PC-3 (cell line): ENCODE measurements around the gene PTPRN2. TPM values are rescaled to one million over a fixed set of nuclear protein-coding genes. Genes with fewer than 3 reads are reported as not detected.
A peak's percentile ranks its signal among the peaks of the same experiment; 100 is the strongest.
"Not testable (repeated sequence)": the region's sequence is repeated elsewhere in the genome, so short reads cannot be mapped to it uniquely, and the experiment has no call there.

Experiments
- ATAC-seq: fragments of 200-7000 bp; cut with Tn5 transposase; 2 replicates; pipeline ENCODE4 v1.9.1; 2020; ENCODE audit warnings: mild to moderate bottlenecking, moderate library complexity
- BruUV-seq: library from RNA; stranded (reverse); fragments of 400-500 nt; replicated peaks from 2 replicates; lab custom pipeline; 2021; lab: Mats Ljungman, UMichigan
- CTCF ChIA-PET: fragments of 300-600 bp; sonication (Branson Sonifier 250); formaldehyde crosslinking; loops from one replicate; lab custom pipeline; 2022; ENCODE audit warnings: antibody characterized with exemption; lab: Charles Lee
- POLR2A ChIA-PET: fragments of 300-600 bp; sonication (Branson Sonifier 250); formaldehyde crosslinking; loops from one replicate; lab custom pipeline; 2022; ENCODE audit warnings: antibody characterized with exemption; ENCODE audit not compliant: unreplicated experiment; lab: Charles Lee
- DNase-seq: peaks from one replicate; pipeline ENCODE4 v3.0.0-alpha.2; 2015
- H2AFZ ChIP-seq: fragments of 300-600 bp; sonication (generic); 2 replicates; pipeline ENCODE4 v1.6.0; 2016; ENCODE audit warnings: antibody characterized with exemption, low read length
- H3F3A ChIP-seq: fragments of 300-600 bp; sonication (generic); one replicate; pipeline ENCODE4 v1.6.0; 2017; ENCODE audit warnings: antibody characterized with exemption, low read length, control low read depth, mild to moderate bottlenecking; ENCODE audit not compliant: unreplicated experiment
- H3K27ac ChIP-seq: fragments of 300-600 bp; sonication (generic); 2 replicates; pipeline ENCODE4 v1.5.1; 2016; ENCODE audit warnings: mild to moderate bottlenecking, low read length
- H3K27me3 ChIP-seq: fragments of 300-600 bp; sonication (generic); 2 replicates; pipeline ENCODE4 v1.6.1; 2016; ENCODE audit warnings: low read length, mixed read lengths
- H3K36me3 ChIP-seq: fragments of 300-600 bp; sonication (generic); 2 replicates; pipeline ENCODE4 v1.6.1; 2016; ENCODE audit warnings: low read depth, mixed run types, low read length, mixed read lengths
- H3K4me1 ChIP-seq: fragments of 300-600 bp; sonication (generic); 2 replicates; pipeline ENCODE4 v1.5.1; 2016; ENCODE audit warnings: low read length; ENCODE audit not compliant: insufficient read depth
- H3K4me2 ChIP-seq: fragments of 300-600 bp; sonication (generic); 2 replicates; pipeline ENCODE4 v1.6.0; 2016; ENCODE audit warnings: low read length
- H3K4me3 ChIP-seq: fragments of 300-600 bp; sonication (generic); 2 replicates; pipeline ENCODE4 v1.5.1; 2016; ENCODE audit warnings: mild to moderate bottlenecking, low read length, mixed read lengths
- H3K79me2 ChIP-seq: fragments of 300-600 bp; sonication (generic); 2 replicates; pipeline ENCODE4 v1.6.1; 2017; ENCODE audit warnings: low read length, mixed read lengths
- H3K9ac ChIP-seq: fragments of 300-600 bp; sonication (generic); 2 replicates; pipeline ENCODE4 v1.6.0; 2016; ENCODE audit warnings: mild to moderate bottlenecking, low read length
- H3K9me2 ChIP-seq: fragments of 300-600 bp; sonication (generic); replicated peaks from 2 replicates; pipeline ENCODE4 v1.6.1; 2016; ENCODE audit warnings: mixed run types, low read length, mixed read lengths
- H3K9me3 ChIP-seq: fragments of 300-600 bp; sonication (generic); 2 replicates; pipeline ENCODE4 v1.6.1; 2016; ENCODE audit warnings: low read length, mixed read lengths
- H4K20me1 ChIP-seq: fragments of 300-600 bp; sonication (generic); 2 replicates; pipeline ENCODE4 v1.6.1; 2016; ENCODE audit warnings: low read length, mixed read lengths
- EZH2 ChIP-seq: fragments of 300-600 bp; sonication (generic); IDR thresholded peaks from one replicate; pipeline ENCODE4 v1.6.1; 2017; ENCODE audit warnings: antibody characterized with exemption, mild to moderate bottlenecking, low read length; ENCODE audit not compliant: unreplicated experiment
- EZH2phosphoT487 ChIP-seq: fragments of 300-600 bp; sonication (generic); IDR thresholded peaks from 2 replicates; pipeline ENCODE4 v1.6.1; 2018; ENCODE audit warnings: mild to moderate bottlenecking, antibody characterized with exemption, low read length, borderline replicate concordance
- intact Hi-C: fragments of 100-400 bp; cut with micrococcal nuclease; formaldehyde crosslinking; loops from 2 replicates; pipeline ENCODE4 v1.9.0; 2023
- total RNA-seq: library from RNA; depleted of rRNA; stranded (reverse); fragments of >200 nt; gene quantifications from 2 replicates; pipeline ENCODE4 v1.2.3, GENCODE V29; 2014
- TF ChIP-seq, protein P1 (sequence below): fragments of 300-600 bp; sonication (generic); conservative IDR thresholded peaks from 2 replicates; pipeline ENCODE4 v1.5.1; 2017; ENCODE audit warnings: antibody characterized with exemption, low read depth, mild to moderate bottlenecking, low read length

PTPRN2 gene
- total RNA-seq, 1 experiment from 2014 or later: 3.2 TPM

GRCh38 chr7:158631574-158632195 lies 44.1 kb upstream of the PTPRN2 start:
- BruUV-seq: no TSS peak
- Histone ChIP-seq H3K36me3 (peaks cover 13% of the 10 kb centered on the region), H3K27ac (no peak overlapping the region), H3K27me3 (no peaks in the 10 kb centered on the region), H3K9ac (no peak overlapping the region), H3F3A (no peaks in the 10 kb centered on the region), H3K4me3 (no peak overlapping the region), H3K4me2 (no peak overlapping the region), H3K9me2 (no peaks in the 10 kb centered on the region), H3K4me1 (no peaks in the 10 kb centered on the region), H3K79me2 (no peaks in the 10 kb centered on the region), H4K20me1 (no peaks in the 10 kb centered on the region), H3K9me3 (no peaks in the 10 kb centered on the region), H2AFZ (no peak overlapping the region)
- CTCF ChIA-PET: no interaction called here
- intact Hi-C loops: no loop called here
- TF ChIP-seq, protein P1, sequence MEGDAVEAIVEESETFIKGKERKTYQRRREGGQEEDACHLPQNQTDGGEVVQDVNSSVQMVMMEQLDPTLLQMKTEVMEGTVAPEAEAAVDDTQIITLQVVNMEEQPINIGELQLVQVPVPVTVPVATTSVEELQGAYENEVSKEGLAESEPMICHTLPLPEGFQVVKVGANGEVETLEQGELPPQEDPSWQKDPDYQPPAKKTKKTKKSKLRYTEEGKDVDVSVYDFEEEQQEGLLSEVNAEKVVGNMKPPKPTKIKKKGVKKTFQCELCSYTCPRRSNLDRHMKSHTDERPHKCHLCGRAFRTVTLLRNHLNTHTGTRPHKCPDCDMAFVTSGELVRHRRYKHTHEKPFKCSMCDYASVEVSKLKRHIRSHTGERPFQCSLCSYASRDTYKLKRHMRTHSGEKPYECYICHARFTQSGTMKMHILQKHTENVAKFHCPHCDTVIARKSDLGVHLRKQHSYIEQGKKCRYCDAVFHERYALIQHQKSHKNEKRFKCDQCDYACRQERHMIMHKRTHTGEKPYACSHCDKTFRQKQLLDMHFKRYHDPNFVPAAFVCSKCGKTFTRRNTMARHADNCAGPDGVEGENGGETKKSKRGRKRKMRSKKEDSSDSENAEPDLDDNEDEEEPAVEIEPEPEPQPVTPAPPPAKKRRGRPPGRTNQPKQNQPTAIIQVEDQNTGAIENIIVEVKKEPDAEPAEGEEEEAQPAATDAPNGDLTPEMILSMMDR: no peak
- TF ChIP-seq EZH2phosphoT487 (no peak), EZH2 (no peak)
- POLR2A ChIA-PET: no interaction called here
- ATAC-seq (peak; percentile 35; the same call in 1 of the 2 replicates), DNase-seq (no peak)

DNA sequence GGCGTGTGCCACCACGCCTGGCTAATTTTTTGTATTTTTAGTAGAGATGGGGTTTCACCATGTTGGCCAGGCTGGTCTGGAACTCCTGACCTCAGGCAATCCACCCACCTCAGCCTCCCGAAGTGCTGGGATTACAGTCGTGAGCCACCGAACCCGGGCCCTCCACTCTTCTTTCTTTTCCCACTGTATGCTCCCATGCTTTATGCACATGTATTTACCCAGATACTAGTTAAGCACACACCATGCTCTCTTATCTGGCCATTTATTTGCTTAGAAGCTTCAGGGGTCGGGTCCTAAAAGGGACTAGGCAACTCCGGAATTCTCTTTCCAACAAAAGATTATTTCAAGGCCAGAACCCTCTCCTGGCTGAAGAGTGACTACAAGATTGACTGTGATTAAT lies 38.7 kb upstream of the PTPRN2 start:
- intact Hi-C loops, H3K27ac ChIP-seq, H3K4me3 ChIP-seq, H3F3A ChIP-seq, H3K9me3 ChIP-seq, BruUV-seq, POLR2A ChIA-PET, H3K9ac ChIP-seq, H3K79me2 ChIP-seq, H3K4me2 ChIP-seq, ATAC-seq, H2AFZ ChIP-seq, H3K4me1 ChIP-seq, H3K9me2 ChIP-seq, CTCF ChIA-PET, DNase-seq, H3K27me3 ChIP-seq, H4K20me1 ChIP-seq: not testable (repeated sequence)
- H3K36me3 ChIP-seq: peaks cover 13% of the 10 kb centered on the region

GRCh38 chr7:158623241-158623640 lies 35.6 kb upstream of the PTPRN2 start:
- Histone ChIP-seq H2AFZ (no peak overlapping the region), H3K9me2 (no peaks in the 10 kb centered on the region), H3K9me3 (no peaks in the 10 kb centered on the region), H3K36me3 (peaks cover 7% of the 10 kb centered on the region), H3F3A (no peaks in the 10 kb centered on the region), H3K4me1 (no peaks in the 10 kb centered on the region), H3K27me3 (no peaks in the 10 kb centered on the region), H3K4me2 (no peak overlapping the region), H3K4me3 (no peak overlapping the region), H3K79me2 (no peaks in the 10 kb centered on the region), H3K9ac (no peak overlapping the region), H3K27ac (no peak overlapping the region), H4K20me1 (no peaks in the 10 kb centered on the region)
- TF ChIP-seq EZH2phosphoT487: no peak
- TF ChIP-seq EZH2: no peak
- TF ChIP-seq, protein P1: no peak
- ATAC-seq (no peak), DNase-seq (no peak)
- POLR2A ChIA-PET: no interaction called here
- intact Hi-C loops: no loop called here
- no TSS peak for BruUV-seq
- CTCF ChIA-PET: no interaction called here
